GM23248 (cell line): ENCODE results near the gene NCK1. TPM values are rescaled to one million over a fixed set of nuclear protein-coding genes. Genes with fewer than 3 reads are reported as not detected.

Experiments used
- DNase-seq: peaks from one replicate; pipeline ENCODE4 v3.0.0-alpha.2; 2015
- H2AFZ ChIP-seq: fragments of 200-600 bp; sonication (generic); 2 replicates; pipeline ENCODE4 v1.6.1; 2016; ENCODE audit warnings: antibody characterized with exemption
- H3F3A ChIP-seq: fragments of 200-600 bp; sonication (generic); 2 replicates; pipeline ENCODE4 v1.6.1; 2016; ENCODE audit warnings: mild to moderate bottlenecking, antibody characterized with exemption, mixed run types; ENCODE audit not compliant: insufficient read depth
- H3K27ac ChIP-seq: fragments of 200-600 bp; sonication (generic); 2 replicates; pipeline ENCODE4 v1.5.1; 2016; ENCODE audit warnings: mild to moderate bottlenecking
- H3K27me3 ChIP-seq: fragments of 200-600 bp; sonication (generic); replicated peaks from 2 replicates; pipeline ENCODE4 v1.6.1; 2016; ENCODE audit warnings: mild to moderate bottlenecking; ENCODE audit not compliant: insufficient read depth
- H3K36me3 ChIP-seq: fragments of 200-600 bp; sonication (generic); 2 replicates; pipeline ENCODE4 v1.6.1; 2016; ENCODE audit warnings: low read depth, mild to moderate bottlenecking
- H3K4me1 ChIP-seq: fragments of 200-600 bp; sonication (generic); 2 replicates; pipeline ENCODE4 v1.6.1; 2016; ENCODE audit warnings: mild to moderate bottlenecking; ENCODE audit not compliant: insufficient read depth
- H3K4me2 ChIP-seq: fragments of 200-600 bp; sonication (generic); one replicate; pipeline ENCODE4 v1.6.1; 2016; ENCODE audit warnings: mild to moderate bottlenecking; ENCODE audit not compliant: unreplicated experiment
- H3K4me3 ChIP-seq: fragments of 200-600 bp; sonication (generic); 2 replicates; pipeline ENCODE4 v1.5.1; 2016; ENCODE audit warnings: mild to moderate bottlenecking
- H3K79me2 ChIP-seq: fragments of 200-600 bp; sonication (generic); 2 replicates; pipeline ENCODE4 v1.6.1; 2016; ENCODE audit warnings: mild to moderate bottlenecking; ENCODE audit not compliant: insufficient read depth
- H3K9ac ChIP-seq: fragments of 200-600 bp; sonication (generic); 2 replicates; pipeline ENCODE4 v1.6.1; 2016; ENCODE audit warnings: mild to moderate bottlenecking
- H3K9me2 ChIP-seq: fragments of 200-600 bp; sonication (generic); 2 replicates; pipeline ENCODE4 v1.6.1; 2016; ENCODE audit warnings: mixed run types, mild to moderate bottlenecking, moderate library complexity; ENCODE audit not compliant: insufficient read depth
- H3K9me3 ChIP-seq: fragments of 200-600 bp; sonication (generic); one replicate; pipeline ENCODE4 v1.6.1; 2017; ENCODE audit warnings: low read depth
- H4K20me1 ChIP-seq: fragments of 200-600 bp; sonication (generic); 2 replicates; pipeline ENCODE4 v1.6.0; 2016; ENCODE audit not compliant: insufficient read depth
- EZH2 ChIP-seq: fragments of 200-600 bp; sonication (generic); IDR thresholded peaks from 2 replicates; pipeline ENCODE4 v1.6.1; 2018; ENCODE audit warnings: antibody characterized with exemption, mild to moderate bottlenecking; ENCODE audit not compliant: insufficient read depth, poor library complexity, severe bottlenecking
- EZH2phosphoT487 ChIP-seq: fragments of 200-600 bp; sonication (generic); IDR thresholded peaks from 2 replicates; pipeline ENCODE4 v1.6.1; 2018; ENCODE audit warnings: antibody characterized with exemption, moderate library complexity, mild to moderate bottlenecking, low read depth; ENCODE audit not compliant: insufficient read depth
- WGBS, 2 experiments: methylation state at CpG; one replicate each; pipeline ENCODE4 v1.1.6; 2015 to 2017; ENCODE audit warnings: low lambda C conversion rate in 2 of 2, low coverage in 1 of 2; ENCODE audit errors: missing lambda C conversion rate in 2 of 2; 5-methylcytosine and 5-hydroxymethylcytosine counted together
- in situ Hi-C: fragments of 300-500 bp; cut with MboI; formaldehyde crosslinking; loops from 2 replicates; pipeline ENCODE4 v1.15.0; 2020
- polyA plus RNA-seq: library from polyadenylated mRNA; unstranded; fragments of >200 nt; fragmentation: Nextera tagmentation; extraction: Ambion mirVana; gene quantifications from 2 replicates; pipeline ENCODE4 v1.2.1, GENCODE V29; 2016
- total RNA-seq: library from RNA; depleted of rRNA; stranded (reverse); fragments of >200 nt; shearing (Covaris generic); gene quantifications from 2 replicates; pipeline ENCODE4 v1.2.3, GENCODE V29; 2014

Gene NCK1
- total and polyA plus RNA-seq, 2 experiments from 2014 or later: 42.6 to 43.2 TPM

GRCh38 chr3:136988651-136989050 is 126.6 kb downstream of the NCK1 start:
- Histone ChIP-seq H3K27me3 (no peaks in the 10 kb centered on the region), H3K36me3 (peaks cover 8% of the 10 kb centered on the region; the same call in 1 of the 2 replicates), H3F3A (peaks cover 21% of the 10 kb centered on the region), H3K4me2 (no peak overlapping the region), H3K27ac (no peak overlapping the region), H3K4me3 (no peak overlapping the region), H3K79me2 (no peaks in the 10 kb centered on the region), H3K9ac (no peak overlapping the region), H2AFZ (no peak overlapping the region), H3K9me2 (no peaks in the 10 kb centered on the region), H4K20me1 (no peaks in the 10 kb centered on the region), H3K9me3 (no peaks in the 10 kb centered on the region), H3K4me1 (peaks cover 18% of the 10 kb centered on the region)
- DNase-seq: no peak
- TF ChIP-seq EZH2phosphoT487 (no peak), EZH2 (no peak)
- in situ Hi-C loops: no loop called here
- 90 to 93% methylated on average over 2 of the region's 2 CpGs for WGBS, 2 experiments

- Histone ChIP-seq H3K79me2 (no peaks in the 10 kb centered on the region), H3K4me3 (no peak overlapping the region), H3K27ac (no peak overlapping the region), H3K9me2 (no peaks in the 10 kb centered on the region), H3F3A (peaks cover 21% of the 10 kb centered on the region), H3K36me3 (0 out of 2 replicates have a peak, but pooled peaks cover 8% of the 10 kb centered on the region), H3K9me3 (no peaks in the 10 kb centered on the region), H2AFZ (no peak overlapping the region), H3K9ac (no peak overlapping the region), H3K4me1 (peaks cover 18% of the 10 kb centered on the region), H4K20me1 (no peaks in the 10 kb centered on the region), H3K27me3 (no peaks in the 10 kb centered on the region), H3K4me2 (no peak overlapping the region)
- 85 to 86% methylated on average over 4 of the region's 4 CpGs for WGBS, 2 experiments
- TF ChIP-seq EZH2: no peak
- no peak for TF ChIP-seq EZH2phosphoT487
- in situ Hi-C loops: loop anchor here (10.0 kb wide), 1 partner anchor 225 kb away; no protein-coding TSS in a partner anchor
- no peak for DNase-seq
These were observed 127.9 kb downstream of the NCK1 start for GRCh38 chr3:136989781-136990524.

GRCh38 chr3:136990826-136991225 is 128.8 kb downstream of the NCK1 start:
- Histone ChIP-seq H3K9me3 (no peaks in the 10 kb centered on the region), H3K4me1 (peaks cover 18% of the 10 kb centered on the region), H3K27me3 (no peaks in the 10 kb centered on the region), H3K27ac (no peak overlapping the region), H3K79me2 (no peaks in the 10 kb centered on the region), H2AFZ (no peak overlapping the region), H3K36me3 (0 out of 2 replicates have a peak, but pooled peaks cover 8% of the 10 kb centered on the region), H3K9ac (no peak overlapping the region), H3K9me2 (no peaks in the 10 kb centered on the region), H3K4me2 (no peak overlapping the region), H4K20me1 (no peaks in the 10 kb centered on the region), H3K4me3 (no peak overlapping the region), H3F3A (peaks cover 20% of the 10 kb centered on the region)
- in situ Hi-C loops: loop anchor here (10.0 kb wide), 1 partner anchor 226 kb away; no protein-coding TSS in a partner anchor
- WGBS, 2 experiments: 89 to 98% methylated on average over 4 of the region's 4 CpGs
- TF ChIP-seq EZH2 (no peak), EZH2phosphoT487 (no peak)
- no peak for DNase-seq

- H3K4me3 ChIP-seq: no peak overlapping the region
- no peaks in the 10 kb centered on the region for H4K20me1 ChIP-seq
- in situ Hi-C loops: loop anchor here (10.0 kb wide), 1 partner anchor 227 kb away; no protein-coding TSS in a partner anchor
- peaks cover 9% of the 10 kb centered on the region; the same call in 1 of the 2 replicates for H3K36me3 ChIP-seq
- H3K4me1 ChIP-seq: peaks cover 21% of the 10 kb centered on the region
- no peaks in the 10 kb centered on the region for H3K9me3 ChIP-seq
- H2AFZ ChIP-seq: no peak overlapping the region
- DNase-seq: no peak
- no peak overlapping the region for H3K27ac ChIP-seq
- peaks cover 31% of the 10 kb centered on the region for H3F3A ChIP-seq
- WGBS, 2 experiments: 93 to 100% methylated on average over 2 of the region's 2 CpGs
- no peaks in the 10 kb centered on the region for H3K79me2 ChIP-seq
- H3K4me2 ChIP-seq: no peak overlapping the region
- TF ChIP-seq EZH2: no peak
- no peak for TF ChIP-seq EZH2phosphoT487
- no peak overlapping the region for H3K9ac ChIP-seq
- no peaks in the 10 kb centered on the region for H3K27me3 ChIP-seq
- H3K9me2 ChIP-seq: no peaks in the 10 kb centered on the region
These were observed 130.1 kb downstream of the NCK1 start for GRCh38 chr3:136992115-136992514.
